Naive thymus-derived CD4-positive, alpha-beta T cell (primary cell): ENCODE data around the gene ATXN7L1. TPM values are rescaled to one million over a fixed set of nuclear protein-coding genes. Genes with fewer than 3 reads are reported as not detected.

Experiments used
- ATAC-seq: fragments of 150-1000 bp; cut with Tn5 transposase; 2 replicates; pipeline ENCODE4 v1.10.0; 2021; ENCODE audit warnings: mild to moderate bottlenecking, moderate library complexity
- CTCF ChIA-PET: fragments of 350-600 bp; sonication (Branson Sonifier 250); formaldehyde crosslinking; loops from one replicate; lab custom pipeline; 2021; ENCODE audit warnings: antibody characterized with exemption; lab: Charles Lee
- POLR2A ChIA-PET: fragments of 350-600 bp; sonication (Branson Sonifier 250); formaldehyde crosslinking; loops from one replicate; lab custom pipeline; 2021; ENCODE audit warnings: antibody characterized with exemption, inconsistent platforms; lab: Charles Lee
- DNase-seq, 9 donors: peaks; one replicate each; pipeline versions ENCODE4 v3.0.0 to v3.0.0-alpha.2; 2020 to 2022; ENCODE audit warnings: mixed read lengths in 1 of 9
- H3K27ac ChIP-seq: one replicate; pipeline ENCODE4 v1.7.0; 2013; ENCODE audit warnings: mild to moderate bottlenecking, low read depth, low read length, moderate library complexity
- H3K27me3 ChIP-seq, 2 donors: one replicate each; pipeline ENCODE4 v1.7.0; 2013; ENCODE audit warnings: low read length in 2 of 2, mild to moderate bottlenecking in 2 of 2, moderate library complexity in 2 of 2; ENCODE audit not compliant: control insufficient read depth in 2 of 2, insufficient read depth in 2 of 2
- H3K36me3 ChIP-seq, 3 experiments: 1 replicate in 2 of 3; 2 replicates in 1 of 3; pipeline ENCODE4 v1.7.0; 2013; ENCODE audit warnings: low read length in 3 of 3, mild to moderate bottlenecking in 3 of 3, moderate library complexity in 1 of 3; ENCODE audit not compliant: insufficient read depth in 3 of 3, control insufficient read depth in 2 of 3
- H3K4me1 ChIP-seq, 2 donors: one replicate each; pipeline ENCODE4 v1.7.0; 2013; ENCODE audit warnings: low read length in 2 of 2, mild to moderate bottlenecking in 2 of 2, moderate library complexity in 1 of 2; ENCODE audit not compliant: control insufficient read depth in 2 of 2, insufficient read depth in 2 of 2
- H3K4me3 ChIP-seq: 2 replicates; pipeline ENCODE4 v1.7.0; 2013; ENCODE audit warnings: mild to moderate bottlenecking, low read length
- H3K9me3 ChIP-seq, 3 experiments: 1 replicate in 2 of 3; 2 replicates in 1 of 3; pipeline ENCODE4 v1.7.0; 2013; ENCODE audit warnings: low read length in 3 of 3; ENCODE audit not compliant: control insufficient read depth in 2 of 3
- H3K27ac Mint-ChIP-seq, 9 donors: one replicate each; pipeline ENCODE4 v1.8.0; 2020 to 2022; ENCODE audit warnings: mixed read lengths in 9 of 9, mild to moderate bottlenecking in 8 of 9, moderate library complexity in 5 of 9, inconsistent platforms in 2 of 9
- H3K27me3 Mint-ChIP-seq, 5 donors: one replicate each; pipeline ENCODE4 v1.8.0; 2021 to 2022; ENCODE audit warnings: mixed read lengths in 5 of 5, mild to moderate bottlenecking in 1 of 5
- H3K36me3 Mint-ChIP-seq, 5 donors: one replicate each; pipeline ENCODE4 v1.8.0; 2020 to 2022; ENCODE audit warnings: mixed read lengths in 5 of 5, mild to moderate bottlenecking in 3 of 5, inconsistent platforms in 1 of 5
- H3K4me1 Mint-ChIP-seq, 7 donors: one replicate each; pipeline ENCODE4 v1.8.0; 2020 to 2022; ENCODE audit warnings: mixed read lengths in 7 of 7, mild to moderate bottlenecking in 3 of 7, inconsistent platforms in 1 of 7
- H3K4me3 Mint-ChIP-seq, 10 donors: one replicate each; pipeline ENCODE4 v1.8.0; 2020 to 2022; ENCODE audit warnings: mild to moderate bottlenecking in 10 of 10, mixed read lengths in 10 of 10, moderate library complexity in 6 of 10, inconsistent platforms in 2 of 10
- H3K9me3 Mint-ChIP-seq, 11 donors: one replicate each; pipeline ENCODE4 v1.8.0; 2020 to 2022; ENCODE audit warnings: mixed read lengths in 11 of 11, mild to moderate bottlenecking in 4 of 11, inconsistent platforms in 1 of 11, moderate library complexity in 1 of 11
- intact Hi-C, 2 donors: fragments of 100-400 bp; cut with micrococcal nuclease; formaldehyde crosslinking; loops; one replicate each; pipeline ENCODE4 v1.15.1; 2023
- polyA plus RNA-seq, 2 donors: library from polyadenylated mRNA; unstranded; fragments of 300-500 nt; fragmentation: Illumina TruSeq; gene quantifications; one replicate each; pipeline ENCODE4 v1.2.3, GENCODE V29; 2021
- total RNA-seq, 6 experiments: library from RNA in 5 of 6; stranded (reverse) in 5 of 6; gene quantifications; 1 replicate in 5 of 6; 2 replicates in 1 of 6; pipeline ENCODE4 v1.2.3 and lab custom pipeline; 2021 to 2026

The ATXN7L1 gene
- total and polyA plus RNA-seq, 7 experiments from 2014 or later, result 18.5 to 52.4 (median 39.5) TPM

DNA sequence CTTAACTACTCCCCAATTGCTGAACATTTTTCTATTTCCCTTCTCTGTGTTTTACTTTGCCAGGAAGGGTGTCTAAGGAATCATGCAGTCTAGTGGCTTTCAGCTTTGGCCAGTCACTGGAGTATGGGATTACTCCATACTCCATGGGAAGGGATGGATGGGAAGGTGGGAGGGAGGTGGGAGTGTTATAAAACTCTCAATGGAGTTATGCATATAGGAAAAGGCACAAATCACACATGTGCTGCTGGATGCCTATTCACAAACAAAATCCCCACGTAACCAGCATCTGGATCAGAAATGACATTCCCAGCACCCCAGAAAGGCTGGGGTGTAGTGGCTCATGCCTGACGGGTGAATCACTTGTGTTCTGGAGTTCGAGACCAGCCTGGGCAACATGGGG lies 125.3 kb downstream of the ATXN7L1 start:
- DNase-seq (no peak), ATAC-seq (no peak)
- POLR2A ChIA-PET, result interaction anchor here (0.7 kb wide), 1 partner anchor 9 kb away, joined by 3 read pairs; no protein-coding TSS in a partner anchor
- peaks cover 0 to 6% (median 0%) of the 10 kb centered on the region in 7 donors for H3K4me1 Mint-ChIP-seq
- no peak overlapping the region for H3K27ac Mint-ChIP-seq
- peaks cover 0 to 42% (median 16%) of the 10 kb centered on the region in 5 donors for H3K36me3 Mint-ChIP-seq
- Histone ChIP-seq H3K4me3 (no peak overlapping the region), H3K9me3 (no peaks in the 10 kb centered on the region), H3K27ac (no peak overlapping the region), H3K27me3 (no peaks in the 10 kb centered on the region), H3K4me1 (no peaks in the 10 kb centered on the region), H3K36me3 (no peaks in the 10 kb centered on the region)
- no peak overlapping the region for H3K4me3 Mint-ChIP-seq
- intact Hi-C loops, result no loop called here
- H3K9me3 Mint-ChIP-seq, result peaks cover 0 to 1% (median 0%) of the 10 kb centered on the region in 11 donors
- peaks cover 0 to 17% (median 0%) of the 10 kb centered on the region in 5 donors for H3K27me3 Mint-ChIP-seq
- CTCF ChIA-PET, result interaction anchor here (0.6 to 2.3 kb wide), 2 partner anchors 9 to 30 kb away, joined by 3 to 11 read pairs; no protein-coding TSS in a partner anchor

DNA sequence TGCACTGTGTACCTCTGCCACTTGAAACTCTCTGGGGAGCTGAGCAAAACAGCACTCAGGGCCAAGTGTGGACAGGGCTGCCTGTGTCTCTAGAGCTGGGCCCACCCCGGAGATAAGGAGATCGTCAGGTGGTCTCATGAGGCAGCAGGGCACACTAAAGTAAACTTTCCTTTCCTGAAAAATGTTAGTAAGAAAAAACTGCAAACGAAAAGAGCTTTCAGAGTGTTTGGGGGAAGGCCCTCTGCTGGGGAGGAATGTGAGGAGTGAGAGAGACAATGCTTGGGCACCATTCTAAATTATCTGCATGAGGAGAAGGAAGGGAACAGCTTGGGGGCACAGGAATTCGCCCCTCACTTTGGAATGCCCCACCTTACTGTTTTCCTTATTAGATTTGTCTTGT lies 127.7 kb downstream of the ATXN7L1 start:
- no peak for ATAC-seq
- no peak for DNase-seq
- peaks cover 0 to 6% (median 2%) of the 10 kb centered on the region in 7 donors for H3K4me1 Mint-ChIP-seq
- intact Hi-C loops, result no loop called here
- Histone ChIP-seq H3K36me3 (no peaks in the 10 kb centered on the region), H3K27me3 (no peaks in the 10 kb centered on the region), H3K9me3 (no peaks in the 10 kb centered on the region), H3K27ac (no peak overlapping the region), H3K4me3 (no peak overlapping the region), H3K4me1 (no peaks in the 10 kb centered on the region)
- POLR2A ChIA-PET, result interaction anchor here (1.1 kb wide), 1 partner anchor 57 kb away, joined by 3 read pairs; no protein-coding TSS in a partner anchor
- H3K36me3 Mint-ChIP-seq, result peaks cover 0 to 46% (median 20%) of the 10 kb centered on the region in 5 donors
- peaks cover 0 to 1% (median 0%) of the 10 kb centered on the region in 11 donors for H3K9me3 Mint-ChIP-seq
- peaks cover 0 to 6% (median 0%) of the 10 kb centered on the region in 5 donors for H3K27me3 Mint-ChIP-seq
- H3K4me3 Mint-ChIP-seq, result no peak overlapping the region
- CTCF ChIA-PET, result interaction anchor here (2.0 kb wide), 1 partner anchor 11 kb away, joined by 6 read pairs; no protein-coding TSS in a partner anchor
- no peak overlapping the region for H3K27ac Mint-ChIP-seq

DNA sequence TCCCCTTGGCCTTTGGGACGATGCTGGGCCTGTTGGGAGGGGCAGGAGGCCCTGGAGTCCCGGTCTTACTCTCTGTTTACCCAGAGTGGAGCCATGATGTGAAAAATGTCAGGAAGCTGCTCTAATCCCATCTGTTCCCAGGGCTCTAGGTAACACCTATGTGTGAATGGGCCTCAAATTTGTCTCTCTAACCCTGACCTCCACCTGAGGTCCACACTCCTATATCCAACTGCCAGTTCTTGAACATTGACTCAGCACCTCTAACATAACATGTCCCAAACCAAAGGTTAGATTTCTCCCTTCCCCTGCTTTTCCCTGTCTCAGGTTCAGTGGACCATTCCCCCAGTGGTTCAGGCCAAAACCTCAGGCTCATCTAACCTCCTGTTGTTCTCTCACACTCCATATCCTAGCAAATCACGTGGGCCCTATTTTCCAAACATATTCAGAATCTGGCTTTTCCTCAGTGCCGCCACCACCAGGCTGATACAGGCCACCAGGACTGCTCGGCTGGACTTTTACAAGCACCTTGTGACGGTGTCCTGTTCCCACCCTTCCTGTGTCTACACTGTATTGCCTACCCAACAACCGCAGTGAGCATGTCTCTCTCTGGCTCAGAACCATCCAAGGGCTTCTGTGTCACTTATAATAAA lies 130.6 kb downstream of the ATXN7L1 start:
- H3K27ac ChIP-seq, result no peak overlapping the region
- H3K4me3 ChIP-seq, result no peak overlapping the region
- ATAC-seq (no peak), DNase-seq (no peak)
- no peaks in the 10 kb centered on the region for H3K27me3 ChIP-seq
- Mint-ChIP-seq H3K4me3 (no peak overlapping the region), H3K36me3 (peaks cover 0 to 31% (median 14%) of the 10 kb centered on the region in 5 donors), H3K27ac (peak overlapping the region in 2 of 9 donors; percentile 7 to 12), H3K27me3 (peaks cover 0 to 11% (median 0%) of the 10 kb centered on the region in 5 donors), H3K9me3 (peaks cover 0 to 1% (median 0%) of the 10 kb centered on the region in 11 donors), H3K4me1 (peaks cover 3 to 25% (median 19%) of the 10 kb centered on the region in 7 donors)
- no peaks in the 10 kb centered on the region for H3K36me3 ChIP-seq
- intact Hi-C loops, result no loop called here
- H3K9me3 ChIP-seq, result no peaks in the 10 kb centered on the region
- CTCF ChIA-PET, result no interaction called here
- H3K4me1 ChIP-seq, result no peaks in the 10 kb centered on the region
- POLR2A ChIA-PET, result no interaction called here

DNA sequence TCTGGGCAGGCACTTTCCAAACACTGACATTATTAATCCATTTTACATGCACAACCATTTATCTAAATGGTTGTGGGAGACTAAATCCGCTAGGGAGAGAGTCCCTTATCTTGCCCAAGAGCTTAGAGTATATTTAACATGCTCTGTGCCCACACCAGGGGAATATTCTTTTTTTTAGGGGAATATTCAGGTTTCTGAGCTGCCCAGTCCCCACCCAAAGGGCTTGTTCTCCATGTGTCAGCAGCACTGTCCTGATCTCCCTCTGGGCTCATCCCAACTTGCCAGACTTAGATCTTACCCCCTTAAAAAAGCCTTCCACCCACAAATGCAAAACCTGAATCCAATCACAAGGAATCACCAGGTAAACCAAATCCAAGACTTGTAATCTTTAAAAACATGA lies 132.1 kb downstream of the ATXN7L1 start:
- POLR2A ChIA-PET, result no interaction called here
- Mint-ChIP-seq H3K27me3 (peaks cover 0 to 11% (median 0%) of the 10 kb centered on the region in 5 donors), H3K4me3 (no peak overlapping the region), H3K36me3 (peaks cover 0 to 25% (median 7%) of the 10 kb centered on the region in 5 donors), H3K4me1 (peaks cover 6 to 26% (median 19%) of the 10 kb centered on the region in 7 donors), H3K9me3 (peaks cover 0 to under 1% (median 0%) of the 10 kb centered on the region in 11 donors), H3K27ac (no peak overlapping the region)
- ATAC-seq (no peak), DNase-seq (no peak)
- intact Hi-C loops, result loop anchor here in 1 of 2 donors (5.0 kb wide), 1 partner anchor 37 kb away; no protein-coding TSS in a partner anchor
- Histone ChIP-seq H3K27me3 (no peaks in the 10 kb centered on the region), H3K9me3 (no peaks in the 10 kb centered on the region), H3K4me3 (no peak overlapping the region), H3K27ac (no peak overlapping the region), H3K4me1 (no peaks in the 10 kb centered on the region), H3K36me3 (no peaks in the 10 kb centered on the region)
- CTCF ChIA-PET, result interaction anchor here (0.6 kb wide), 1 partner anchor 87 kb away, joined by 5 read pairs; no protein-coding TSS in a partner anchor

DNA sequence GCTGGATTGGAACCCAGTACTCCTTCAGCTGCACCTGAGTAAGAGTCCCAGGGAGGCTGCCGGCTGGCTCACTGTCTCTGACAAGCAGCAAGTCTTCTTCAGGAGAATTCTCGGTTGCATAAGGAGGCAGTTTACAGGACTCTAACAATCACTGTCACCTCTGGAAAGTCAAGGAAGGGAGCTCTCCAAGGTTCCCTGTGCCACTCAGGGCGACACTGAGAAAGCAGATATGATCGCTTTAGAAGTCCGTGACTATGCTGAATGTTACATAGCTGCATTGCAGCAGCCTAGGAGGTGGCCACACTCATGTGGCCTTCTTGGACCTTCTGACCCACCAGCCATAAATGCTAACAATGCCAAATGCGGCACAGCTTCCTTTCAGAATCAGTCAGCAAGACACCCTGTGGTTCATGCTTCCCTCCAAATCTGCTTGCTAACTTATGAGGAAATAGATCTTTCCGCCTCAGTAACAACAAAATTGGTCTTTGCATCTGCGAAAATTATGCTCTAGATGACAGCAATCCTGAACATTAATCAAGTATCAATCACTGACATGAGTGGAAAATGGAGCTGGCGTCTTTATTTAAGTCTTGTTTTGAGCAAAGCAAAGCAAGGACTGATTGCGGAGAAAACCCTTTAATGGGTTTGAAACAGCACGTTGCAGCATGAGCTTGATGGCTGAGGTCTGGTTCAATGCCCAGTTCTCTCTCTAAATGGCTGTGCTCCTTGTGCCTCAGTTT lies 132.9 kb downstream of the ATXN7L1 start:
- Histone ChIP-seq H3K27ac (no peak overlapping the region), H3K4me1 (no peaks in the 10 kb centered on the region), H3K36me3 (no peaks in the 10 kb centered on the region), H3K9me3 (no peaks in the 10 kb centered on the region), H3K27me3 (no peaks in the 10 kb centered on the region), H3K4me3 (no peak overlapping the region)
- no peak overlapping the region for H3K4me3 Mint-ChIP-seq
- peaks cover 7 to 26% (median 21%) of the 10 kb centered on the region in 7 donors for H3K4me1 Mint-ChIP-seq
- H3K27ac Mint-ChIP-seq, result no peak overlapping the region
- CTCF ChIA-PET, result interaction anchor here (0.6 to 1.4 kb wide), 3 partner anchors 11 to 298 kb away, joined by 3 to 5 read pairs (median 5); no protein-coding TSS in a partner anchor
- no peak for DNase-seq
- peak; percentile 12 for ATAC-seq
- POLR2A ChIA-PET, result no interaction called here
- H3K36me3 Mint-ChIP-seq, result peaks cover 0 to 17% (median 3%) of the 10 kb centered on the region in 5 donors
- intact Hi-C loops, result loop anchor here in 1 of 2 donors (5.0 kb wide), 1 partner anchor 36 kb away; no protein-coding TSS in a partner anchor
- H3K9me3 Mint-ChIP-seq, result no peaks in the 10 kb centered on the region
- peaks cover 0 to 11% (median 0%) of the 10 kb centered on the region in 5 donors for H3K27me3 Mint-ChIP-seq

DNA sequence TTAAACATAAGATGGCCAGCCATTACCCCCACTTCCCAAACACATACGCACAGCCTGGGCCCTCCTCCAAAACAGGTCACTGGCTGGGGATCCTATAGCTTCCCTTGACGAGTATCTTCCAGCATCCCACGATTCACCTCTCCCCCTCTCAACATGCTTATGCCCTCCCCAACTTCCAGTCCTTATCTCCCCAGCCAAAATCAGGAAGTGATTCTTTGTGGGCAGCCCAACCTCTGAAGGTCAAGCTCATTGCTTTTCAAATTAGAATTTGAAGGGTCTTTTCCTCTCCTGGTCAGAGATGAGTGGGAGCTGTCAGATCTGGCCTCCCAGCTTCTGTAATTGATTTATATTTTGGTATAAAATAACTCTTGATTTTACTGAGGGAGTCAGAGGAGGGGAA lies 133.6 kb downstream of the ATXN7L1 start:
- DNase-seq (no peak), ATAC-seq (no peak)
- H3K27me3 Mint-ChIP-seq, result peaks cover 0 to 11% (median 0%) of the 10 kb centered on the region in 5 donors
- Histone ChIP-seq H3K36me3 (no peaks in the 10 kb centered on the region), H3K9me3 (no peaks in the 10 kb centered on the region), H3K27me3 (no peaks in the 10 kb centered on the region), H3K4me3 (no peak overlapping the region), H3K27ac (no peak overlapping the region), H3K4me1 (no peaks in the 10 kb centered on the region)
- no peaks in the 10 kb centered on the region for H3K9me3 Mint-ChIP-seq
- ChIA-PET CTCF (interaction anchor here (1.2 to 1.4 kb wide), 2 partner anchors 12 to 299 kb away, joined by 3 to 5 read pairs; no protein-coding TSS in a partner anchor), POLR2A (no interaction called here)
- H3K4me3 Mint-ChIP-seq, result peak overlapping the region in 1 of 10 donors; percentile 15
- peak overlapping the region in 1 of 9 donors; percentile 65 for H3K27ac Mint-ChIP-seq
- intact Hi-C loops, result loop anchor here in 1 of 2 donors (5.0 kb wide), 1 partner anchor 35 kb away; no protein-coding TSS in a partner anchor
- H3K4me1 Mint-ChIP-seq, result peaks cover 7 to 26% (median 24%) of the 10 kb centered on the region in 7 donors
- H3K36me3 Mint-ChIP-seq, result peaks cover 0 to 22% (median 3%) of the 10 kb centered on the region in 5 donors
